ENCODE results near the gene FKBP9.

DNA sequence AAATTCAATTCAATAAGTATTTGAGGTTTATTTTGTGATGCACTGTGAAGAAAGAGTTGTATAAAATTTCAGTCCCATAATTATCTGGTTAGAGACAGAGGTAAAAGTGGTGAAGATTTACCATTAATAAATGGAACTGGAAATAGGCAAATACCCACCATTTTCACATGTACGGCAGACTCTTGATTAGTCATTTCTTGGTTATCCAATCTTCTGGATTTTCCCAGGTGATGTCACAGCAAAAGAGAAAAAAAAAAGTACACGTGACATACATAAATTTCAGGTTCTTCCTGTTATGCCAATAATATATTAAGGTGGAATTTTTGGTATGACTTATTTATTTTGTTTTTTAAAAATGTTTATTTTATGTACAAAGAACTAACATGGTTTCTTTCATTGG, 78.5 kb downstream of the FKBP9 start:
- TF ChIP-seq, protein P1, sequence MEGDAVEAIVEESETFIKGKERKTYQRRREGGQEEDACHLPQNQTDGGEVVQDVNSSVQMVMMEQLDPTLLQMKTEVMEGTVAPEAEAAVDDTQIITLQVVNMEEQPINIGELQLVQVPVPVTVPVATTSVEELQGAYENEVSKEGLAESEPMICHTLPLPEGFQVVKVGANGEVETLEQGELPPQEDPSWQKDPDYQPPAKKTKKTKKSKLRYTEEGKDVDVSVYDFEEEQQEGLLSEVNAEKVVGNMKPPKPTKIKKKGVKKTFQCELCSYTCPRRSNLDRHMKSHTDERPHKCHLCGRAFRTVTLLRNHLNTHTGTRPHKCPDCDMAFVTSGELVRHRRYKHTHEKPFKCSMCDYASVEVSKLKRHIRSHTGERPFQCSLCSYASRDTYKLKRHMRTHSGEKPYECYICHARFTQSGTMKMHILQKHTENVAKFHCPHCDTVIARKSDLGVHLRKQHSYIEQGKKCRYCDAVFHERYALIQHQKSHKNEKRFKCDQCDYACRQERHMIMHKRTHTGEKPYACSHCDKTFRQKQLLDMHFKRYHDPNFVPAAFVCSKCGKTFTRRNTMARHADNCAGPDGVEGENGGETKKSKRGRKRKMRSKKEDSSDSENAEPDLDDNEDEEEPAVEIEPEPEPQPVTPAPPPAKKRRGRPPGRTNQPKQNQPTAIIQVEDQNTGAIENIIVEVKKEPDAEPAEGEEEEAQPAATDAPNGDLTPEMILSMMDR (IDR thresholded peaks at IDR 0.05) = no peak
- TF ChIP-seq POLR2AphosphoS5 (IDR thresholded peaks at IDR 0.05) (no peak), POLR2A (IDR thresholded peaks at IDR 0.05) (no peak)

Measured in breast epithelium (tissue), 3 donors.